Hepatocyte (in vitro differentiated cells): ENCODE data around the gene ERBB2. TPM values are rescaled to one million over a fixed set of nuclear protein-coding genes. Genes with fewer than 3 reads are reported as not detected.

Source experiments
- DNase-seq: peaks from one replicate; pipeline ENCODE4 v3.0.0-alpha.2; 2016; ENCODE audit warnings: low spot score
- H2AFZ ChIP-seq: fragments of 200-600 bp; sonication (generic); 2 replicates; pipeline ENCODE4 v1.6.0; 2016; ENCODE audit warnings: antibody characterized with exemption, mild to moderate bottlenecking
- H3K27ac ChIP-seq: fragments of 200-600 bp; sonication (generic); 2 replicates; pipeline ENCODE4 v1.5.1; 2016; ENCODE audit warnings: mild to moderate bottlenecking
- H3K27me3 ChIP-seq: fragments of 200-600 bp; sonication (generic); 2 replicates; pipeline ENCODE4 v1.6.1; 2016
- H3K36me3 ChIP-seq: fragments of 200-600 bp; sonication (generic); replicated peaks from 2 replicates; pipeline ENCODE4 v1.5.1; 2016; ENCODE audit warnings: low read depth; ENCODE audit not compliant: insufficient read depth
- H3K4me1 ChIP-seq: fragments of 200-600 bp; sonication (generic); 2 replicates; pipeline ENCODE4 v1.5.1; 2016; ENCODE audit warnings: mild to moderate bottlenecking, moderate library complexity; ENCODE audit not compliant: insufficient read depth
- H3K4me2 ChIP-seq: fragments of 200-600 bp; sonication (generic); 2 replicates; pipeline ENCODE4 v1.6.0; 2016
- H3K4me3 ChIP-seq: fragments of 200-600 bp; sonication (generic); 2 replicates; pipeline ENCODE4 v1.5.1; 2016; ENCODE audit warnings: mild to moderate bottlenecking
- H3K79me2 ChIP-seq: fragments of 200-600 bp; sonication (generic); 2 replicates; pipeline ENCODE4 v1.6.0; 2017; ENCODE audit warnings: mild to moderate bottlenecking
- H3K9me2 ChIP-seq: fragments of 200-600 bp; sonication (generic); replicated peaks from 2 replicates; pipeline ENCODE4 v1.6.0; 2017; ENCODE audit warnings: mild to moderate bottlenecking; ENCODE audit not compliant: insufficient read depth
- H3K9me3 ChIP-seq: fragments of 200-600 bp; sonication (generic); 2 replicates; pipeline ENCODE4 v1.5.1; 2016; ENCODE audit warnings: low read depth, mild to moderate bottlenecking
- H4K20me1 ChIP-seq: fragments of 200-600 bp; sonication (generic); 2 replicates; pipeline ENCODE4 v1.6.0; 2016; ENCODE audit warnings: mild to moderate bottlenecking; ENCODE audit not compliant: insufficient read depth, poor library complexity, severe bottlenecking
- CTCF ChIP-seq: fragments of 200-600 bp; sonication (generic); IDR thresholded peaks from 2 replicates; pipeline ENCODE4 v1.5.1; 2016; ENCODE audit warnings: antibody characterized with exemption, mild to moderate bottlenecking; ENCODE audit not compliant: poor library complexity
- EZH2 ChIP-seq: fragments of 200-600 bp; sonication (generic); IDR thresholded peaks from 2 replicates; pipeline ENCODE4 v1.6.1; 2016; ENCODE audit warnings: antibody characterized with exemption, mild to moderate bottlenecking, borderline replicate concordance
- EZH2phosphoT487 ChIP-seq: fragments of 200-600 bp; sonication (generic); IDR thresholded peaks from one replicate; pipeline ENCODE4 v1.6.1; 2018; ENCODE audit warnings: antibody characterized with exemption, mild to moderate bottlenecking, low read depth, moderate library complexity; ENCODE audit not compliant: unreplicated experiment, severe bottlenecking
- WGBS: methylation state at CpG from one replicate; pipeline ENCODE4 v1.1.6; 2016; ENCODE audit warnings: low lambda C conversion rate; ENCODE audit errors: missing lambda C conversion rate; 5-methylcytosine and 5-hydroxymethylcytosine counted together
- polyA plus RNA-seq: library from polyadenylated mRNA; unstranded; fragments of >200 nt; fragmentation: Nextera tagmentation; extraction: Ambion mirVana; gene quantifications from 2 replicates; pipeline ENCODE4 v1.2.1, GENCODE V29; 2016
- total RNA-seq: library from RNA; depleted of rRNA; stranded (reverse); fragments of >200 nt; gene quantifications from 2 replicates; pipeline ENCODE4 v1.2.3, GENCODE V29; 2014

Gene ERBB2
- total and polyA plus RNA-seq, 2 experiments from 2014 or later = 76.4 to 93.1 TPM

GRCh38 chr17:39717660-39718059, 17.8 kb downstream of the ERBB2 start:
- Histone ChIP-seq H3K4me2 (no peak overlapping the region), H3K79me2 (no peaks in the 10 kb centered on the region), H3K9me3 (no peaks in the 10 kb centered on the region), H3K27ac (no peak overlapping the region), H3K4me3 (no peak overlapping the region), H3K27me3 (no peaks in the 10 kb centered on the region), H3K4me1 (no peaks in the 10 kb centered on the region), H2AFZ (no peak overlapping the region), H4K20me1 (no peaks in the 10 kb centered on the region), H3K36me3 (no peaks in the 10 kb centered on the region), H3K9me2 (no peaks in the 10 kb centered on the region)
- no peak for DNase-seq
- 97% methylated on average over 6 of the region's 6 CpGs for WGBS
- TF ChIP-seq CTCF (no peak), EZH2phosphoT487 (no peak), EZH2 (no peak)

- no peaks in the 10 kb centered on the region for H3K9me3 ChIP-seq
- H3K4me3 ChIP-seq = no peak overlapping the region
- no peaks in the 10 kb centered on the region for H4K20me1 ChIP-seq
- no peak overlapping the region for H3K27ac ChIP-seq
- no peaks in the 10 kb centered on the region for H3K27me3 ChIP-seq
- H3K4me2 ChIP-seq = no peak overlapping the region
- no peak for DNase-seq
- TF ChIP-seq CTCF (no peak), EZH2phosphoT487 (no peak), EZH2 (no peak)
- no peak overlapping the region for H2AFZ ChIP-seq
- H3K79me2 ChIP-seq = no peaks in the 10 kb centered on the region
- no peaks in the 10 kb centered on the region for H3K9me2 ChIP-seq
- WGBS = 98% methylated on average over 7 of the region's 7 CpGs
- no peaks in the 10 kb centered on the region for H3K36me3 ChIP-seq
- no peaks in the 10 kb centered on the region for H3K4me1 ChIP-seq
Observed at GRCh38 chr17:39719563-39720355, 19.9 kb downstream of the ERBB2 start.

- no peaks in the 10 kb centered on the region for H3K9me3 ChIP-seq
- WGBS = 98% methylated on average over 6 of the region's 6 CpGs
- H3K27me3 ChIP-seq = no peaks in the 10 kb centered on the region
- no peak overlapping the region for H3K4me2 ChIP-seq
- H3K27ac ChIP-seq = no peak overlapping the region
- H3K4me3 ChIP-seq = no peak overlapping the region
- H3K9me2 ChIP-seq = no peaks in the 10 kb centered on the region
- no peak for DNase-seq
- H3K79me2 ChIP-seq = no peaks in the 10 kb centered on the region
- no peak overlapping the region for H2AFZ ChIP-seq
- no peaks in the 10 kb centered on the region for H4K20me1 ChIP-seq
- no peaks in the 10 kb centered on the region for H3K4me1 ChIP-seq
- H3K36me3 ChIP-seq = no peaks in the 10 kb centered on the region
- TF ChIP-seq EZH2phosphoT487 = no peak
Observed at GRCh38 chr17:39722104-39722503, 22.2 kb downstream of the ERBB2 start.

GRCh38 chr17:39722965-39723848, 23.3 kb downstream of the ERBB2 start:
- no peak for DNase-seq
- Histone ChIP-seq H3K4me3 (no peak overlapping the region), H3K36me3 (no peaks in the 10 kb centered on the region), H3K79me2 (no peaks in the 10 kb centered on the region), H2AFZ (no peak overlapping the region), H3K4me2 (no peak overlapping the region), H4K20me1 (no peaks in the 10 kb centered on the region), H3K27ac (no peak overlapping the region), H3K4me1 (no peaks in the 10 kb centered on the region), H3K27me3 (no peaks in the 10 kb centered on the region), H3K9me2 (no peaks in the 10 kb centered on the region), H3K9me3 (no peaks in the 10 kb centered on the region)
- 92% methylated on average over 33 of the region's 34 CpGs for WGBS
- TF ChIP-seq CTCF (no peak), EZH2 (no peak), EZH2phosphoT487 (no peak)
